GM12892 (cell line): ENCODE data around the gene KIAA1958.
A peak's percentile ranks its signal among the peaks of the same experiment; 100 is the strongest.
"Not testable (repeated sequence)": the region's sequence is repeated elsewhere in the genome, so short reads cannot be mapped to it uniquely, and the experiment has no call there.

Experiments
- DNase-seq: peaks from one replicate; pipeline ENCODE4 v3.0.0; 2011; ENCODE audit not compliant: insufficient read length
- FAIRE-seq: peaks from 2 replicates; lab custom pipeline; 2011; peaks lifted over from hg19 to GRCh38; lab: Jason Lieb, UNC
- POLR2A ChIP-seq: IDR thresholded peaks from 2 replicates; pipeline ENCODE4 v1.6.1; 2011; ENCODE audit warnings: low read depth, low read length, control low read depth
- POLR2AphosphoS5 ChIP-seq: IDR thresholded peaks from 2 replicates; pipeline ENCODE4 v1.6.1; 2011; ENCODE audit warnings: low read depth, low read length, control low read depth
- TAF1 ChIP-seq: IDR thresholded peaks from 2 replicates; pipeline ENCODE4 v1.6.1; 2011; ENCODE audit warnings: low read depth, mild to moderate bottlenecking, control low read depth, low read length, borderline replicate concordance

The KIAA1958 gene

GRCh38 chr9:112586599-112587155 is 100.0 kb downstream of the KIAA1958 start:
- TF ChIP-seq POLR2A = no peak
- no peak for TF ChIP-seq TAF1
- no peak for TF ChIP-seq POLR2AphosphoS5
- DNase-seq = no peak
- peak; percentile 21 for FAIRE-seq

- not testable (repeated sequence) for FAIRE-seq, DNase-seq
Measured at GRCh38 chr9:112591875-112592274, 105.2 kb downstream of the KIAA1958 start.

GRCh38 chr9:112599732-112600131 is 113.1 kb downstream of the KIAA1958 start:
- DNase-seq = no peak
- no peak for FAIRE-seq
- TF ChIP-seq POLR2A (no peak), POLR2AphosphoS5 (no peak), TAF1 (no peak)

GRCh38 chr9:112601636-112602035 is 115.0 kb downstream of the KIAA1958 start:
- no peak for FAIRE-seq
- no peak for DNase-seq
- TF ChIP-seq POLR2AphosphoS5 (no peak), TAF1 (no peak), POLR2A (no peak)

GRCh38 chr9:112604790-112605189 is 118.2 kb downstream of the KIAA1958 start:
- TF ChIP-seq TAF1 = no peak
- no peak for TF ChIP-seq POLR2AphosphoS5
- TF ChIP-seq POLR2A = no peak
- FAIRE-seq = no peak
- no peak for DNase-seq

- no peak for TF ChIP-seq POLR2A
- TF ChIP-seq TAF1 = no peak
- no peak for TF ChIP-seq POLR2AphosphoS5
- FAIRE-seq (no peak), DNase-seq (no peak)
Measured at GRCh38 chr9:112605518-112605917, 118.9 kb downstream of the KIAA1958 start.

- FAIRE-seq = peak; percentile 88
- TF ChIP-seq POLR2AphosphoS5 (no peak), POLR2A (no peak), TAF1 (no peak)
Measured at GRCh38 chr9:112605963-112606699, 119.5 kb downstream of the KIAA1958 start.

GRCh38 chr9:112608851-112609250 is 122.2 kb downstream of the KIAA1958 start:
- FAIRE-seq = no peak
- DNase-seq = no peak
- TF ChIP-seq POLR2A (no peak), POLR2AphosphoS5 (no peak), TAF1 (no peak)

More at GRCh38 chr9:112605963-112606699, 119.5 kb downstream of the KIAA1958 start:
- no peak for DNase-seq

- TF ChIP-seq POLR2A (no peak), TAF1 (no peak), POLR2AphosphoS5 (no peak)
- FAIRE-seq = no peak
- no peak for DNase-seq
Measured at GRCh38 chr9:112615584-112616266, 129.1 kb downstream of the KIAA1958 start.

GRCh38 chr9:112617371-112617770 is 130.7 kb downstream of the KIAA1958 start:
- DNase-seq (no peak), FAIRE-seq (no peak)
- TF ChIP-seq POLR2A (no peak), TAF1 (no peak), POLR2AphosphoS5 (no peak)

GRCh38 chr9:112618385-112619009 is 131.9 kb downstream of the KIAA1958 start:
- TF ChIP-seq POLR2AphosphoS5 = no peak
- no peak for TF ChIP-seq POLR2A
- no peak for TF ChIP-seq TAF1
- DNase-seq (no peak), FAIRE-seq (no peak)
